Measurements from ENCODE around the gene FASTKD1.

DNA sequence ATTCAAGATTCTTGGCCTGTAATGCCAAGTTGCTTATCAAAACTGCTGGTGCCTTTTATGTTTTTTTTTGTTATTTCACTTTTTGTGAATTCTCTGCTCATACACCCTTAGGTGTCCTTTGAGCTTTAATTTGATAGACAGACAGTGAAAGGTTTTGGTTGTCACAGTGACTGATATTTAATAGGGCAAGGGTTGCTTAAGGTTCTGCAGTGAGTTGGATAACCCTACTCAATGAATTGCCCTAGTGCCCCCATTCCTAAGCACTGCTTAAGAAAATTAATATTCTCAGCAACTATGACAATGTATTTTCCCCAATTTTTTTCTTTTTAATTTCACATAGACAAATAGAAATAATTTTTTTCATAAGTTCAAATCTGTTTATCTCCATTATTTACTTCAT is 25.9 kb upstream of the FASTKD1 start:
- TF ChIP-seq, protein P1, sequence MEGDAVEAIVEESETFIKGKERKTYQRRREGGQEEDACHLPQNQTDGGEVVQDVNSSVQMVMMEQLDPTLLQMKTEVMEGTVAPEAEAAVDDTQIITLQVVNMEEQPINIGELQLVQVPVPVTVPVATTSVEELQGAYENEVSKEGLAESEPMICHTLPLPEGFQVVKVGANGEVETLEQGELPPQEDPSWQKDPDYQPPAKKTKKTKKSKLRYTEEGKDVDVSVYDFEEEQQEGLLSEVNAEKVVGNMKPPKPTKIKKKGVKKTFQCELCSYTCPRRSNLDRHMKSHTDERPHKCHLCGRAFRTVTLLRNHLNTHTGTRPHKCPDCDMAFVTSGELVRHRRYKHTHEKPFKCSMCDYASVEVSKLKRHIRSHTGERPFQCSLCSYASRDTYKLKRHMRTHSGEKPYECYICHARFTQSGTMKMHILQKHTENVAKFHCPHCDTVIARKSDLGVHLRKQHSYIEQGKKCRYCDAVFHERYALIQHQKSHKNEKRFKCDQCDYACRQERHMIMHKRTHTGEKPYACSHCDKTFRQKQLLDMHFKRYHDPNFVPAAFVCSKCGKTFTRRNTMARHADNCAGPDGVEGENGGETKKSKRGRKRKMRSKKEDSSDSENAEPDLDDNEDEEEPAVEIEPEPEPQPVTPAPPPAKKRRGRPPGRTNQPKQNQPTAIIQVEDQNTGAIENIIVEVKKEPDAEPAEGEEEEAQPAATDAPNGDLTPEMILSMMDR (IDR thresholded peaks at IDR 0.05): no peak
- TF ChIP-seq EP300 (IDR thresholded peaks at IDR 0.05): no peak
